Smooth muscle cell (in vitro differentiated cells): Measurements from ENCODE around the gene TP73. TPM values are rescaled to one million over a fixed set of nuclear protein-coding genes. Genes with fewer than 3 reads are reported as not detected.

Experiments
- DNase-seq: peaks from one replicate; lab custom pipeline; 2025; ENCODE audit not compliant: unreplicated experiment; lab: John Stamatoyannopoulos, UW
- H2AFZ ChIP-seq: fragments of 200-600 bp; sonication (generic); 2 replicates; pipeline ENCODE4 v1.6.0; 2016; ENCODE audit warnings: antibody characterized with exemption, low read depth, mild to moderate bottlenecking
- H3F3A ChIP-seq: fragments of 200-600 bp; sonication (generic); 2 replicates; pipeline ENCODE4 v1.6.0; 2017; ENCODE audit warnings: antibody characterized with exemption, low read depth
- H3K27ac ChIP-seq: fragments of 200-600 bp; sonication (generic); 2 replicates; pipeline ENCODE4 v1.5.1; 2016; ENCODE audit warnings: low read depth, mild to moderate bottlenecking
- H3K27me3 ChIP-seq: fragments of 200-600 bp; sonication (generic); 2 replicates; pipeline ENCODE4 v1.6.1; 2016; ENCODE audit warnings: low read depth, mild to moderate bottlenecking
- H3K36me3 ChIP-seq: fragments of 200-600 bp; sonication (generic); 2 replicates; pipeline ENCODE4 v1.5.1; 2016; ENCODE audit warnings: low read depth
- H3K4me1 ChIP-seq: fragments of 200-600 bp; sonication (generic); 2 replicates; pipeline ENCODE4 v1.5.1; 2016; ENCODE audit warnings: low read depth
- H3K4me2 ChIP-seq: fragments of 200-600 bp; sonication (generic); 2 replicates; pipeline ENCODE4 v1.6.0; 2016; ENCODE audit warnings: mild to moderate bottlenecking
- H3K4me3 ChIP-seq: fragments of 200-600 bp; sonication (generic); 2 replicates; pipeline ENCODE4 v1.5.1; 2016; ENCODE audit warnings: mild to moderate bottlenecking
- H3K79me2 ChIP-seq: fragments of 200-600 bp; sonication (generic); 2 replicates; pipeline ENCODE4 v1.6.0; 2016; ENCODE audit warnings: low read depth, mild to moderate bottlenecking
- H3K9ac ChIP-seq: fragments of 200-600 bp; sonication (generic); 2 replicates; pipeline ENCODE4 v1.6.0; 2016; ENCODE audit warnings: low read depth
- H3K9me3 ChIP-seq: fragments of 200-600 bp; sonication (generic); replicated peaks from 2 replicates; pipeline ENCODE4 v1.5.1; 2016; ENCODE audit warnings: low read depth
- H4K20me1 ChIP-seq: fragments of 200-600 bp; sonication (generic); 2 replicates; pipeline ENCODE4 v1.6.0; 2016; ENCODE audit warnings: low read depth
- CTCF ChIP-seq: fragments of 200-600 bp; sonication (generic); IDR thresholded peaks from 2 replicates; pipeline ENCODE4 v1.5.1; 2017; ENCODE audit warnings: borderline replicate concordance, mild to moderate bottlenecking, antibody characterized with exemption; ENCODE audit not compliant: insufficient read depth, poor library complexity, severe bottlenecking
- WGBS: methylation state at CpG from one replicate; pipeline ENCODE4 v1.1.7; 2016; ENCODE audit warnings: low lambda C conversion rate; 5-methylcytosine and 5-hydroxymethylcytosine counted together
- polyA plus RNA-seq: library from polyadenylated mRNA; unstranded; fragments of >200 nt; fragmentation: Nextera tagmentation; extraction: Ambion mirVana; gene quantifications from 2 replicates; pipeline ENCODE4 v1.2.1, GENCODE V29; 2016
- total RNA-seq: library from RNA; depleted of rRNA; stranded (reverse); fragments of >200 nt; gene quantifications from 2 replicates; pipeline ENCODE4 v1.2.3, GENCODE V29; 2014

Gene TP73
- total and polyA plus RNA-seq, 2 experiments from 2014 or later, result 0.22 TPM; not detected in 1

- H3K27me3 ChIP-seq, result no peaks in the 10 kb centered on the region
- H3K4me3 ChIP-seq, result no peak overlapping the region
- no peak overlapping the region for H3K27ac ChIP-seq
- peaks cover 3% of the 10 kb centered on the region for H3K4me1 ChIP-seq
- no peaks in the 10 kb centered on the region for H4K20me1 ChIP-seq
- WGBS, result 98% methylated on average over 18 of the region's 18 CpGs
- H3K9me3 ChIP-seq, result no peaks in the 10 kb centered on the region
- no peaks in the 10 kb centered on the region for H3K79me2 ChIP-seq
- no peak for DNase-seq
- no peaks in the 10 kb centered on the region for H3K36me3 ChIP-seq
- H2AFZ ChIP-seq, result no peak overlapping the region
- no peak for TF ChIP-seq CTCF
- no peaks in the 10 kb centered on the region for H3F3A ChIP-seq
- H3K9ac ChIP-seq, result no peak overlapping the region
- H3K4me2 ChIP-seq, result no peak overlapping the region
Measured at GRCh38 chr1:3679098-3679555, 26.8 kb downstream of the TP73 start.

- TF ChIP-seq CTCF, result no peak
- Histone ChIP-seq H3K79me2 (no peaks in the 10 kb centered on the region), H3K4me3 (no peak overlapping the region), H3F3A (no peaks in the 10 kb centered on the region), H3K27me3 (no peaks in the 10 kb centered on the region), H2AFZ (no peak overlapping the region), H3K36me3 (no peaks in the 10 kb centered on the region), H3K27ac (no peak overlapping the region), H4K20me1 (no peaks in the 10 kb centered on the region), H3K4me1 (peaks cover 3% of the 10 kb centered on the region), H3K9me3 (no peaks in the 10 kb centered on the region), H3K4me2 (no peak overlapping the region), H3K9ac (no peak overlapping the region)
- no peak for DNase-seq
- WGBS, result 96% methylated on average over 9 of the region's 9 CpGs
Measured at GRCh38 chr1:3679799-3680453, 27.6 kb downstream of the TP73 start.

GRCh38 chr1:3680488-3681230 lies 28.3 kb downstream of the TP73 start:
- no peak for TF ChIP-seq CTCF
- H3K9me3 ChIP-seq, result no peaks in the 10 kb centered on the region
- H3K4me2 ChIP-seq, result no peak overlapping the region
- H3K79me2 ChIP-seq, result no peaks in the 10 kb centered on the region
- H3K36me3 ChIP-seq, result no peaks in the 10 kb centered on the region
- no peak overlapping the region for H3K4me3 ChIP-seq
- H3K4me1 ChIP-seq, result peaks cover 3% of the 10 kb centered on the region
- no peaks in the 10 kb centered on the region for H4K20me1 ChIP-seq
- DNase-seq, result no peak
- no peaks in the 10 kb centered on the region for H3K27me3 ChIP-seq
- no peak overlapping the region for H3K9ac ChIP-seq
- no peak overlapping the region for H3K27ac ChIP-seq
- H3F3A ChIP-seq, result no peaks in the 10 kb centered on the region
- no peak overlapping the region for H2AFZ ChIP-seq
- WGBS, result 80% methylated on average over 20 of the region's 20 CpGs
